Measurements from ENCODE around the gene CD163L1. TPM values are rescaled to one million over a fixed set of nuclear protein-coding genes. Genes with fewer than 3 reads are reported as not detected.

CD163L1 gene
- total RNA-seq, 4 donors from 2014 or later, result 0.54 to 3.8 (median 2.0) TPM

GRCh38 chr12:7374423-7375144, 69.4 kb downstream of the CD163L1 start:
- TF ChIP-seq CTCF (IDR thresholded peaks at IDR 0.05) (peak in 1 of 6 experiments; percentile 7), POLR2A (IDR thresholded peaks at IDR 0.05) (no peak)
- Histone ChIP-seq H3K36me3 (no peaks in the 10 kb centered on the region), H3K27ac (no peak overlapping the region), H3K9me3 (no peaks in the 10 kb centered on the region), H3K27me3 (no peaks in the 10 kb centered on the region), H3K4me1 (no peaks in the 10 kb centered on the region), H3K4me3 (replicated peaks in 1 of 3) (no peak overlapping the region)
- 48 to 49% methylated on average over 12 to 14 of the region's 17 CpGs for WGBS, 2 donors
- intact Hi-C loops (cut with DNase I), result no loop called here
- peak; percentile 3 to 7 for DNase-seq

GRCh38 chr12:7373226-7373625, 70.7 kb downstream of the CD163L1 start:
- Histone ChIP-seq H3K36me3 (no peaks in the 10 kb centered on the region), H3K4me1 (no peaks in the 10 kb centered on the region), H3K27ac (no peak overlapping the region), H3K9me3 (no peaks in the 10 kb centered on the region), H3K4me3 (replicated peaks in 1 of 3) (no peak overlapping the region), H3K27me3 (no peaks in the 10 kb centered on the region)
- no peak for TF ChIP-seq POLR2A (IDR thresholded peaks at IDR 0.05)
- no peak for TF ChIP-seq CTCF (IDR thresholded peaks at IDR 0.05)
- WGBS, 2 donors, result 83 to 84% methylated on average over 6 of the region's 6 CpGs
- intact Hi-C loops (cut with DNase I), result no loop called here
- DNase-seq, result no peak

- H3K27ac ChIP-seq, result no peak overlapping the region
- H3K36me3 ChIP-seq, result no peaks in the 10 kb centered on the region
- H3K27me3 ChIP-seq, result no peaks in the 10 kb centered on the region
- DNase-seq, result peak; percentile 2 to 3
- TF ChIP-seq CTCF (IDR thresholded peaks at IDR 0.05) (no peak), POLR2A (IDR thresholded peaks at IDR 0.05) (no peak)
- 82 to 85% methylated on average over 10 of the region's 10 CpGs for WGBS, 2 donors
- H3K4me1 ChIP-seq, result no peaks in the 10 kb centered on the region
- intact Hi-C loops (cut with DNase I), result no loop called here
- no peaks in the 10 kb centered on the region for H3K9me3 ChIP-seq
- H3K4me3 ChIP-seq (replicated peaks in 1 of 3), result no peak overlapping the region
Observed at GRCh38 chr12:7369274-7369729, 74.7 kb downstream of the CD163L1 start.

- Histone ChIP-seq H3K36me3 (no peaks in the 10 kb centered on the region), H3K4me3 (replicated peaks in 1 of 3) (no peak overlapping the region), H3K27ac (no peak overlapping the region), H3K9me3 (no peaks in the 10 kb centered on the region), H3K4me1 (no peaks in the 10 kb centered on the region), H3K27me3 (no peaks in the 10 kb centered on the region)
- intact Hi-C loops (cut with DNase I), result no loop called here
- no peak for TF ChIP-seq CTCF (IDR thresholded peaks at IDR 0.05)
- TF ChIP-seq POLR2A (IDR thresholded peaks at IDR 0.05), result no peak
- WGBS, 2 donors, result 84 to 86% methylated on average over 3 of the region's 3 CpGs
- DNase-seq, result no peak
Observed at GRCh38 chr12:7362734-7363133, 81.2 kb downstream of the CD163L1 start.

- Histone ChIP-seq H3K4me1 (no peaks in the 10 kb centered on the region), H3K36me3 (no peaks in the 10 kb centered on the region), H3K27ac (no peak overlapping the region), H3K9me3 (no peaks in the 10 kb centered on the region), H3K27me3 (no peaks in the 10 kb centered on the region), H3K4me3 (replicated peaks in 1 of 3) (no peak overlapping the region)
- 88 to 94% methylated on average over 1 of the region's 1 CpG for WGBS, 2 donors
- TF ChIP-seq CTCF (IDR thresholded peaks at IDR 0.05) (no peak), POLR2A (IDR thresholded peaks at IDR 0.05) (no peak)
- no peak for DNase-seq
- intact Hi-C loops (cut with DNase I), result no loop called here
Observed at GRCh38 chr12:7361265-7361664, 82.7 kb downstream of the CD163L1 start.
